OCI-LY3 (cell line): ENCODE measurements around the gene GZMM.

ENCODE experiments used
- CTCF ChIP-seq: fragments of 200-600, 300-600 bp; sonication (generic); IDR thresholded peaks from 2 replicates; pipeline ENCODE4 v1.5.1; 2014; ENCODE audit warnings: antibody characterized with exemption, low read length, low read depth
- EZH2phosphoT487 ChIP-seq: fragments of 200-600 bp; shearing (Covaris generic); IDR thresholded peaks from 2 replicates; pipeline ENCODE4 v1.6.1; 2018; ENCODE audit warnings: antibody characterized with exemption, mixed run types, low read depth

GRCh38 chr19:585551-586110, 41.8 kb downstream of the GZMM start:
- TF ChIP-seq CTCF (no peak), EZH2phosphoT487 (no peak)
